ENCODE results near the gene SH3BP5L.
A peak's percentile ranks its signal among the peaks of the same experiment; 100 is the strongest.

The SH3BP5L gene
- 48.4 to 57.2 reads per million in 2 donors for total RNA-seq

DNA sequence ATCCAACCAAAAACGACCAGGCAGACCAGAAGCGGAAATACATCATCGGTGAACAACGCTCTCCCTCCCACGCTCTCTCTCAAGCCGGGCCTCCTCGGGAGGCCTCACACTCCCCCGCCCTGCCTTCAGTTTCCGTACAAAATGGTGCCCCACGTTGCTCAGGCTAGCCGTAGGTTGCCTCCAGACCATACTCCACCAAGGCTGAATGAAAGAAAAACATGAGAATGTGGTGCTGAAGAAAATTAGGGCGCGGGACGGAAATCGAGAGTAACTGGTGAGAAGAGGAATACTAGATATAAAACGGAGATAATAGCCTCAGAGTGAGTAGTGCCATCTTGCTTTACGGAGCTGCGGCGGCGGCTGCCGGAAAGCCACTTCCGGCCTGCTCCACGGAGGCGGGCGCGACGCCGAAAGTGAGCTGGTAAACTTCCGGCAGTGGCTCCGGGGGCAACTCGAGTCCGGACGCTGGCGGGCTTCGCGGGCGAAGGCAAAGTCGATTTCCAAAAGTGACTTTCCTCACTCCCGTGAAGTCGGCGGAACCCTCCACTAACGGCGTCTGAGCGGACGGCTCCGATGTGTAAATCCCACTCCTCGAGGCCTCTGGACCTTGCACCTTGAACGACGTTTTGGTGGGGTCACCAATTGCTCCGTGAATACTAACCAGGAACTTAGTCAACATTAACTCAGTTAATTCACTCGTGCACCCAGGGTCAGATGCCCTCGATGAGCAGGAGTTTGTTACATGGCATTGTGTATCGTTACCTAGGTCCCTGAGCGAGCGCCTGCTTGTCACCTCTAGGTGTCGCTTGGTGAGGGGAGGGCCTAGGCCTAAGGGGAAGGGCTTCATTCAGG, at the start of gene SH3BP5L:
Gene SH3BP5L (minus strand): TSS at position 7 of the 852 bp plus-strand sequence. CDS start 980 bp downstream, outside the sequence.
- peak; percentile 80 for DNase-seq

DNA sequence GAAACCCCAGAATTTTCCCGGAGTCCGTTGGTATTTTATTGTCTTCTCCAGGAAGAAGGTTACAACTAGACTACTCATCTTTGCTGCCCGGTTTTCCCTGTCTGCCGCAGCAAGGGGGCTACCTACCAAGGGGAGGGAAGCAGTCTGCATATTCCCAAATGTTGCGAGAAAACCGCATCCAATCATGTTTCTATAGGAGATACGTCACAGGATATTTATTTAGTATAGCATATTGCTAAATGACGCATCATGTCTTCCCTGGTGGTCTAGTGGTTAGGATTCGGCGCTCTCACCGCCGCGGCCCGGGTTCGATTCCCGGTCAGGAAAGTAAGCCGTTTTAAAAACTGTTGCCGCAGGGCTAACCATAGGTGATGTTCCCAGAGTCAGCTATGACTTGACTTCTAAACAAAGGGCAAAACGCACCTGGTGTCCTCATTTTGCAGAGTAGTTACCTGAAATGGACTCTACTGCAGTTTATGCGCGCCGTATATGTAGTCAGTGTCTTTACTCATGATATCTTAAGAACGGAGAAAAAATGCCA, 48.3 kb upstream of the SH3BP5L start:
- DNase-seq: peak; percentile 72

DNA sequence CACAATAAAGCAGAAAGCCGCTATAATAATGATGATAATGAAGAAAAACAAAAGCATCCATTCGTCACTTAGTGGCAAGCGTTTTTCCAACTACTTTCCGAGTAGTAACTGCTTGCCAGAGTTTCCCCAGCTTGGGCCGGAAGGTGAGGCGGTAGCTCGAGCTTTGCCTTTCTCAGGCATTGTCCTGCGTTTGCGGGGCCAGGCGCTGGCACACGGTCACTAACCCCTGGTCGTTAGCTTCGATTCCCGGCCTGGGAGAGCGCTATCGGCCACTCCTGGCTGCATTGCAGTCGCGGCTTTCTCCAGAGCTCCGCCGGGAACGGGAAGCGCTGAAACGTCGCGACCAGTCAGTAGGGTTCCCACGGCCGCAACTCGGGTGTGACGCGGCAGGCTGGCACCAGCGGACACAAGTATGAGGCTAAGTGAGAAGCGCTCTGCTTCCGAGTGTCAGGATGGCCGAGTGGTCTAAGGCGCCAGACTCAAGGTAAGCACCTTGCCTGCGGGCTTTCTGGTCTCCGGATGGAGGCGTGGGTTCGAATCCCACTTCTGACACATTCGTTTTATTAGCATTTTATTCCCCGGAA, 47.8 kb upstream of the SH3BP5L start:
- DNase-seq: peak; percentile 66

DNA sequence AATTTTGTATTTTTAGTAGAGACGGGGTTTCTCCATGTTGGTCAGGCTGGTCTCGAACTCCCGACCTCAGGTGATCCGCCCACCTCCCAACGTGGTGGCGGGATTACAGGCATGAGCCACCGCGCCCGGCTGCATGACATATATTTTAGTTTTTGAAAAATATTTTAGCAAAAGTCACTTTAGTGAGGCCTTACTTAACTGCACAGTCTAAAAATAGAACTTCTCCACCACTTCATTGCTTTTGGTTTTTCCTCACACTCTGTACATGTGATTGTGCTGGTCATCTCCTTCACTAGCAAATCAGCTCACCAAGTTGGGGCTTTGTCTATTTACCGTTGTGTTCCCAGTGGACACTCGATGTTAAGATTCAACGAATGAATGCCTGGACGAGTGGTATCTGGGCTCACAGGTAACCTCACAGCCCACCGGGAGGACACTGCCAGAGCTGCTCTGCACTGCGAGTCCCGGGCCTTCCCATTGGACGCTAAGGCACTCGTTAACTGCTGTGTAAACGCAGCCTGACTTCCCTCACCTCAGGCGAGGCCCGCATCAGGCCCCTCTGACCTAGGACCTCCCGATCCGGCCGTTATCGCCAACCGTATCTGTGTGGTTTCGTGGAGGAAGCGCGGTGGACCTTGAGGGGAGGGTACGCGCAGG, 47.2 kb upstream of the SH3BP5L start:
- no peak for DNase-seq

DNA sequence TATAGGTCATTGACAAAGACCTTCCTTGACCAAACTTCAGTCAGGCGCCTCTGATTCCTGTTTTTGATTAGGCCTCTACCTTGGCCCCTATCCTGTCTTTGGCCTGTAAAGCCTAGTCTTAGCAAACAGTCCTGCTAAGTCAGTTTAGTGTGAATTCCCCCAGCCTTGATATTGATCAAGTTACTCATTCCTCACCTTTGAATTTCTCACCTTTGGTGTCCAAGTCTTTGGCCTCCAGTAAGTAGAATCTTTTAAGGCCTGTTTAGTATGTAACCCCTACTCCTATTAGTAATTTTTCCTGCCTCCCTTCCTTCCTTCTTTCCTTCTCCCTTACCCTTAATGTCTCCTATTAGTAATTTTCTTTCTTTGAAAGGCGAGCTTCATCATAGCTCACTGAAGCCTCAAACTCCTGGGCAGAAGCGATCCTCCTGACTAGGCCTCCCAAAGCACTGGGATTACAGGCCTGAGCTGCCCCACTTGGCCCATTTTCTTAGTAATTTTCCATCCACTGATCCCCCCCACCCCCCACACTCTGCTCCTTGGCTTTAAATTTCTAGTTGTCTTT, 46.2 kb upstream of the SH3BP5L start:
- DNase-seq: no peak

DNA sequence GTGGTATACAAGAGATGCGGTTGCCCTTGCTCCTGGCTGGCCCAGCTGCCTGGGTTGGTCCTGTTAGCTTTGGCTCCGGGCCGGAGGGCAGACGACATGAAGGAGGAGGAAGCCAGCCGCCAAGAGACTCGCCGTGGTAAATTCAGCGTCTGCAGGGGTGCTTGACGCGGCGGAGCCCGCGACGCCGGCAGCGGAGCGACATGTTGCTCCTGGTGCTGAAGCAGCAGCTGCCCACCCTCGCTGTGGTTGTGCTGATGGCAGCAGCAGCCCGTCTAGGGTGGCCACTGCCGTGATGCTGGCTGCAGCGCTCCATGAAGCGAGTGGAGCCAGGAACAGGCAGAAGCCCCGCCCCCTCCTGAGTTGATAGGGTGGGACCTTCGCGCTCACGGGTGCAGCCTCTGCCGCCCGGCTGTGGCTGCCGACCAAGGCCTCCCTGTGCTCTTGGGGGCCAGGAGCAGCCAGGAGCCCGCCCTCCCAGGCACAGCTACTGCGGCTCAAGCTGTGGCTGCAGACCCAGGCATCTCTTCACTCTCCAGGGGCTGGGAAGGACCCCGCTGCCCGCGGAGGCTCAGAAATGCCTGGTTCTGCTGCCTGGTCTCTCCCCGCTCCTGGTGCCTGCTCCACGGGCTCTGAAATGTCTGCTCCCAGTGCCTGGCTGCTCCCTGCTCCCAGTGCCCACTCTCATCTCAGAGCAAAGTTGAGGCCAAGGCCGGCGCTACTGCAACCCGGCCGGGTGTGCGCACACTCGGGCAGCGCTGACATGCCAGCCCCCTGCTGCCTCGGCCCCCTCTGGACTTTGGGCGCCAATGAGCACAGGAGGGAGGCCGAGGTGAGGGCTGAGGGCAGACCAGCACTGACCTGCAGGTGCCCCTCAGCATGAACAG, 37.5 kb upstream of the SH3BP5L start:
- DNase-seq: peak; percentile 57

DNA sequence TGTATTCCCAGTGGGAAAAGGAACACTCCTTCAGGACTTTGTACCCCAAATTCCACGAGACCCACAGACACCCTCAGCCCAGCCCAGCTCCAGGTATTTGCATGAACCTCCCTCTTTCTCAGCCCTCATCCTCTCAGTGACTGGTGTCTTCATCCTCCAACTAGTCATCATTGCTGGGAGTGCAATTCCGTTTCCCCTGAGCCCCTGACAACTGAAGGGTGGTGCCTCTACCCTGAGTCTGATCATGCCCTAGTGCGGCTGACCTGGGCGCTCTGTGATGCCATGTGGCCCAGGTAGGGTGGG, 36.9 kb upstream of the SH3BP5L start:
- DNase-seq: no peak

DNA sequence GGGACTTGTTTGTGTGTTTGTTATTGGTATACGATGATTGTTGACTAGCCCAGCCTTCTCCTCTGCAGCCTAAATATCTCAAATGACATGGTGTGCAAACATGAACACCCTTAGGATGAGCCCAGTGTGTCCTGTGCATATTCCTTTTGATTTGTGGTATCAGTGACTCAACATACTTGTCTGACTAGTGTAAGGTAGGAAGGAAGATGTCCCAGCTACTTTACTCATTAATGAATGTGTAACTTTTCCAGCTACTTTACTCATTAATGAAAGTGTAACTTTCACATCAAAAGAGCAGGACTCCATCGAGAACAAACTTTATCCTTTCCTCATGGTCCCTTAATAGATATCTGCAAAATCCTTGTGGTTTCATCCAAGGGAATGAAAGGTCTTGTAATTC, 35.9 kb upstream of the SH3BP5L start:
- DNase-seq: no peak

DNA sequence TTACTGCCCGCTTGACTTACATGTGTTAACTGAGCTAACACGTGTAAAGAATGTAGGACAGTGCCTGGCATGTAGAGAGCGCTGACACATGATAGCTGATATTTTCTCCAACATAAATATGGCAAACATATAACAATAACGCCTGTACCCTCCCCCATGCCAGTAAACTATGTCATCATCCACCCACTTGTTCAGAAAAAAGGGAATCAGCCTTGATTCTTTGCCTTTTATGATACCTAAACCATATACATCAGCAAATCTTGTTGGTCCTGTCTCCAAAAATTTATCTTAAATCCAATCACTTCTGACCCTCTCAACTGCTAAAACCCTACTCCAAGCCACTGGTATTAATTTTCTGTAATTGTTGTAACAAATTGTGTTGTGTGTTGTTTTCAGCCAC, 34.3 kb upstream of the SH3BP5L start:
- no peak for DNase-seq

DNA sequence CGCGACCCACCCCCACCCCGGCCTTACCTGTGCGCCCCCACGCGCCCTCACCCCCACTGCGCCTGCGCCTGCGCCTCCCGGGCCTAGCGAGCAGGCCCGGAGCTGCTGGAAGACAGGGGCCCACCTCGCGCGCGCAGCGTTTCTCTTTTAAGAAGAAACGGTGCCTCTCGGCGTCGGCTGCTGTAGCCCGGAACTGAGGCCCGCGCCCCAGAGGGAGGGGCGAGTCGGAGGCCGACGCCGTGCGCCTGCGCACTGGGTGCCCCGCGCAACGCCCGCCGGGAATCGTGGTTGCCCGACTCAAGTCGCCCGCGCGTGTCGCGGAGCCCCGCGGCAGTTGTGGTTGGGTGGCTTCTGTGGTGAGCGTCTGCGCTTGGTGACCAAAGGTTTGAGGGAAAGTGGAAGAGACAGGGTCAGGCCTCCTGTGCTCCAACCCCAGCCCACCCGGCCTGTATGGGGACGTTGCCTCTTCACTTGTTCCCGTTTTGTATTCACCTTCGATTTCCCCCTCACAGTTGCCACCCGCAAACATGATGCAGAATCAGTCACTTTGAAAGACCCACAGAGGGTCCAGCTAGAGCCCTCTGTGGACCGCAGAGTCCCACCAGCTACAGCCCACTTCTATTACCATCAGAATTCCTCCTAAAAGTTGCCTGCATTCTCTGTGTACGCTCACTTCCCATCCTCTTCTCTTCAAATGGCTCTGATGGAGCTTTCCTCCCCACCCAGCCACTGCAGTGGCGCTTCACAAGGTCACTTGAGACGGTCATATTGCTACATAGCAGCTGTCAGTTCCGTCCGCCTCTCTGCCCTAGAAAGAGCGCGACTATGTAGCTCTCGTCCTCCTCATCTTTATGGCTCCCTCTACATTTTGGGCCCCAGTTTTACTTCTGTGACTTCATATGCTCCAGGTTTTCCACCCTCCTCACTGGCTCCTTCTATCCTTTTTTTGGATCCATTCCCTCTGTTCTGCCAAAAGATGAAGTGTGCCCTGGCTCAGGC, 33.5 kb upstream of the SH3BP5L start, which contains the start of gene ZNF692:
Gene ZNF692 (minus strand): TSS at position 195 of the 999 bp plus-strand sequence. CDS start 776 bp downstream, outside the sequence.
- DNase-seq: peak; percentile 95

DNA sequence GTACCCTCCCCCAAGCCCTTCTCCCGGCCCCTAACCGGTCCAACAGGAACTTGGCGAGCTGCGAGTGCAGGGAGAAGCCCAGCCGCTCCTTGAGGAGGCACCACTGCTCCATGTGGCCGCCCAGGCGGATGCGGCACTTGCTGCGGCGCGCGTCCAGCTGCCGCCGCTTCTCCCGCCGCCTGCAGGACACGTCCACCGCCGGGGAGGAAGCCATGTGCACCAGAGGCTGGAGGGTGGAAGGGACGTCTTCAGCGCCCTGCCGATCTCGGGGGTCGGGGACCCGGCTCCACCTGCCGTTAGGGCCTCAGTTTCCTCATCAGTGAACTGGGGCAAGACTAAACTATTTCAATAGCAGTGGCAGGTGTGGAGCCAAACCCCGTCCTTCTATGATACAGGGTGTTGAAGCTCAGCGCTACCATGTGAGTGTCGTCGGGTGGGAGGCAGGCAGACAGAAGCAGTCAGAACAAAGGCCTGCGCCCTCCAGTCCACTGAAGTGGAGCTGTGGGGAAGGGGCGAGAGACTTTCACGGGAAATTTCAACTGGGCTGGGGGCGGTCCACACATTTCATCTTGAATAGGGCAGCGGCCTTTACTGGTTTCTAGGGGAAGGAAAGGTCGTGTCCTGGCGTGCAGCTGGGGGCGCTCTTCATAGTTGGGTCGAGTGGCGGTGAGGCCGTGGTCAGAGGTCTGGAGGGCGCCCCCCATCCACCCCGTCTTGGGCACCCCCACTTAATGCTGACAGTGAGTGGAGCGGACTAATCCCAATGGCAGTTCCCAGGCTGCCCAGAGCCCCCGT, 32.6 kb upstream of the SH3BP5L start:
- no peak for DNase-seq

DNA sequence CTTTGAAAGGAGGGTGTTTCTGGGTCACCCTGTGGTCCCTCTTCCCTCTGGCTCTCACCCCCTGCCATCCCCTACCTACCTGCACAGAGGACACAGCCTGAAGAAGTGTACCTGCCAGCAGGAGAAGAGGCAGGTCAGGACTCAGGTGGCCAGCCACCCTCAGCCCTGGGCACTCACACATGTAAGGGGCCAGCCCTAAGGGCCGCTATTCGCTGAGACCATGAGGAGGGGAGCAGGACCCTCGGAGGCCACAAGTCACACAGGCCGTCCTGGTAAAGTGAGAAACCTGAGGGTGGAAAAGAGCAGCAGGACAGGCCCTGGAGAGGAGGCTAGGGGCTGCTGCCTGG, 32.0 kb upstream of the SH3BP5L start:
- no peak for DNase-seq

DNA sequence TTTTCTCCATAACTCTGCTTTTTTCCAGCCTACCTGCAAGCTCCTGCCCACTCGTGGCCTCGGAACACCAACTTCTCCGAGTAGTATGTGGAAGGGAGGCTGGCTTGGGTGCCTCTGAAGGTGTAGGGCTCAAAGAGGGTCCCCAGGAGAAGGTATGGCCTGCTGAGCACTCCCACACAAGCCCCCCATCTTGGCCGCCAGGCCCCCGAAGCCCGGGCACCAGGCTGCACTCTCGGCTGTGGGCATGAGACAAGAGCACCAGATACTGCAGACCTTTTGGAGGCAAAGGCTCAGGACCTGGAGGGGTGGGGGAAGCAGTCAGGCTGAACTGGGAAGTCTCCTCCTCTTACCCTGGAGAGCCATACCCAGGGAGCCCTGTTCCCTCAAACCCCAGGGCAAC, 31.5 kb upstream of the SH3BP5L start:
- DNase-seq: no peak

DNA sequence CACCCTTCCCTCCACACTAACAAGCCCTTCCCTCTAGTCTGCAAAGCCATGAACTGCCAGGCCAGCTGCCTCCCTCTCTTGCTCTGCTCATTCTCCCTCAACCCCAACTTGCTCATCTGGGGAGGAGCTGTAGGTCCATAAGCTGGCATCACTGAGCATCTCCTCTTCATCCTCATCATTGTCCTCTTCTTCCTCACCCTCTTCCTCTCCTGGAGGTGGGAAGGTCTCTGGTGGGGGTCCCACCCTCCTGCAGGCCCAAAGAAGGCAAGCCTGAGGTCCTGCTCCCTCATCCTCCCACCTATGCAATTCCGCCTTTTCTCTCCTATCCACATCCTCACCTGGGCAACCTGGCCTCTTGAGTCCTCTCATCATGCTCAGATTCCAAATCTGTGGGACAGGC, 30.5 kb upstream of the SH3BP5L start:
- no peak for DNase-seq

DNA sequence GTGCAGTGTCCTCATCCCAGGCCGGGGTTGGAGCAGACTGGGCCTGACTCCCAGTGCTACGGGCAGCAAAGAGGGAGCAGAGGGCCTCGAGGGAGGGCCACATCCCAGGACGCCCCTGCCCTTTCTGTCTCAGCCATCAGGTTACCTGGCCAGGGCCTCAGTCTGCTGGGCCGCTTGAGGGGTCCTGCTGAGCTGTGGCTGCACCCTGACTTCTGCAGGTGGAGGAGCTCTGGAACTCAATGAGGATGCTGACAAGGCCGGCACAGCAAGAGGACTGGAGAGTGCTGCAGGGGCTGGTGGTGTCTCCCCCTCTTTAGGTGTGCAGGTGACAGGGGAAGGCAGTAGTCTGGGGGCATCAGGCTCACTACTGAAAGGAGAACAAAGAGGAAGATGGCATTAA, 29.9 kb upstream of the SH3BP5L start:
- no peak for DNase-seq

DNA sequence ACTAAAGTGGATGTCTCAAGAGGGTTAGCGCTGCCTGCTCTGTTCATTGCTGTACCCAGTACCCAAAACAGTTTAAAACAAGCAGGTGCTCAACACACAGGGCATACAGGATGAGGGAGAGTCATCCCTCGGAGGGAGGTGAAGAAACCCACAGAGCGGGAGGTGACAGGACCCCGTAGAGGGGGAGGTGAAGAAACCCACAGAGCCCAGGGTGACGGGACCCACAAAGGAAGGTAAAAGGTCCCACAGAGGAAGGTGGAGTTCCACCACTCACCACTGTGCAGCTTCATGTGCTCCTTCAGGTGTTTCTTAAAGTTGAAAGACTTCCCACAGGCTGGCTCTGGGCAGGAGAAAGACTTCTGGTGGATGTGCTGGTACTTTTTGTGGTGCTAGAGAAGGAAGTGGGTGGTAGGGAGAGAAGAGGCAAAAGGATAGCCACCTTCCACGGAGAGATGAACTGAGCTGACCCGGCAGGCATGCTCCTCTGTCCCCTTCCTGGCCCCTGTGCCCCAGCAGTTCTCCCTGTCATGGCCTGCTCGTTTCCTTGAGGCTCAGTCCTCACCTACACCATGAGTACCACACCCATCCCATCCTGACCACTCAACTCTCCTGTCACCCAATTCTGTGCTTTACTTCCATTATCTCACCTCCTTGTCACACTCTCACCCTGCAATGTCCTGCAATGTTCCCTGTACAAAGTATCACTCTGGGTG, 28.1 kb upstream of the SH3BP5L start:
- no peak for DNase-seq

DNA sequence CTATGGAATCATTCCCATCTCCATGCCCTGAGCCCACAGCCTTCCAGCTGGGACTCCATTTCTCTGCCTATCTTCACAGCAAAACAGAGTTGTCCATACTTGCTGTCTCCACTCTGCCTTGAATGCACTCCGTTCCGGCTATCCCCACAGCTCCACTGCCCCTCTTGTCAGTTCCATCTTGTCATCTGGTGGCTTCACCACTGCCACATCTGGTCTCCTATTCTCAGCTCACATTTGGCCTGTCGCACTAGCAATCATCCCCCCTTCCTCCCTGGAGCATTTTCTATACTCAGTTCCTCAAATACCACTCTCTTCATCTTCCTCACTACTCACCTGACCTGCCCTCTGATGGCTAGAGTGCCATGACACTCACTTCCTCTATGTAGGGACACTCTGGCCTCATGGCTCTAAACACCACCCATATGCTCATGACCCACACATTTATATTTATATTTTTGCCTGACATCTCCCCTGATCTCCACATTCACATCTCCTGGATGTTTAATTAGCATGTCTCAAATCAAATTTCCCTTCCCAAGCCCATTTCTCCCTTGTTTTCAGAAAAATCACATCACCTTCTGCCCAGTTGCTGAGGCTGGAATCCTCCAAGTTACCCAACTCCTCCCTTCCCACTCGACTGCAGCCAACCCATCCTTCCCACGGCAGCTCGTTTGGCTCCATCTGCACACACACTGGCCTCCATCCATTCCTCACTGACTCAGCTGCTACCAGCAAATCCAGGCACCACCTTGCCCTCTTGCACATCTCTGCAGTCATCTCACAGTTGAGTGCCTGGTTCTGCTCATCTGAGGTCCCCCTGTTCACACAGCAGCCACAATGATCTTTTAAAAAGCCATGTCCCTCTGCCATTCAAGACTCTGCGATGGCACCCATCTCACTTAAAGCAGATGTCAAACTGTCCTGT, 27.0 kb upstream of the SH3BP5L start:
- DNase-seq: no peak

DNA sequence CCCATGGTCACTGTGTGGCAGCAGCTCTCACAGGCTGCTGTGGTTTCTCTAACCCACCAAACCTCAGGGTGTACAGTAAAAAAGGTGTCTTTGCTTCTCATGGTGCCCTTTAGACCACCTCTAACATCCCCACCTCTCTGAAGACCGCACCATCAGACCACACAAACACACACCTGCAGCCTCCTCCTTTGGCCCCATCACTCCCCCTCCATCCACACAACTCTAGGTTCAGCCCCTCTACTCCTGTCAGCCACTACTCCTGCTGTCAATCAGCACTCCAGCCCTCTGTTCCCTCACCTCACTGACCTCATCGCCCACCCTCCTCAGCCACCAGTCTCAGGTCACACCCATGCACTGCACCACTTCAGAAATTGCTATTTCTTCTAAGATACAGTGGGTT, 25.7 kb upstream of the SH3BP5L start:
- DNase-seq: no peak

Data from activated gamma-delta T cell (primary cell).